ENCODE data around the gene FBXO34.
"Not testable (repeated sequence)": the region's sequence is repeated elsewhere in the genome, so short reads cannot be mapped to it uniquely, and the experiment has no call there.

FBXO34 gene

DNA sequence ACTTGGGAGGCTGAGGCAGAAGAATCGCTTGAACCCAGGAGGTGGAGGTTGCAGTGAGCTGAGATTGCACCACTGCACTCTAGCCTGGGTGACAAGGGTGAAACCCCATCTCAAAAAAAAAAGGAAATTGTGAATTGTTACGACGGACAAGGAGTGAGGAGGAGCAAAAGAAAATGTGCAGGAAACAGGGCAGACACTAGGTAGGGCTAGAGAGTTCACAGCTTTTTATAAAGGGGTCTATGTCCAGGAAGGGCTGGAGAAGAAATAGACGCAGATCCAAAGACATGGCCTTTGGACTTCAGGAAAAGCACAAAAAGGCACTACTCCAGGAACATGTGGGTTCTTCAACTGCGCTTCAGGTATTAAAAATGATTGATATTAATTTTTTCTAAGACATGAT, 106.0 kb downstream of the FBXO34 start:
- Histone ChIP-seq H3F3A (ENCODE audit: insufficient read depth) (no peaks in the 10 kb centered on the region), H3K79me2 (ENCODE audit: insufficient read depth, low read length) (no peaks in the 10 kb centered on the region), H3K27ac (ENCODE audit: low read depth, low read length) (no peak overlapping the region), H3K9ac (ENCODE audit: low read length) (no peak overlapping the region), H3K27me3 (ENCODE audit: low read length) (no peaks in the 10 kb centered on the region), H3K36me3 (ENCODE audit: low read length) (no peaks in the 10 kb centered on the region), H3K9me3 (ENCODE audit: insufficient read depth, low read length) (no peaks in the 10 kb centered on the region), H3K9me2 (replicated peaks; ENCODE audit: insufficient read depth, low read length) (no peaks in the 10 kb centered on the region), H4K20me1 (ENCODE audit: low read depth, low read length) (no peaks in the 10 kb centered on the region), H2AFZ (ENCODE audit: low read depth, low read length, severe bottlenecking) (no peak overlapping the region), H3K4me3 (ENCODE audit: insufficient read depth, low read length, poor library complexity, severe bottlenecking) (no peak overlapping the region), H3K4me2 (ENCODE audit: low read depth, low read length, poor library complexity, severe bottlenecking) (no peak overlapping the region)
- TF ChIP-seq EZH2phosphoT487 (conservative IDR thresholded peaks at IDR 0.05; ENCODE audit: low read length): no peak
- TF ChIP-seq, protein P1, sequence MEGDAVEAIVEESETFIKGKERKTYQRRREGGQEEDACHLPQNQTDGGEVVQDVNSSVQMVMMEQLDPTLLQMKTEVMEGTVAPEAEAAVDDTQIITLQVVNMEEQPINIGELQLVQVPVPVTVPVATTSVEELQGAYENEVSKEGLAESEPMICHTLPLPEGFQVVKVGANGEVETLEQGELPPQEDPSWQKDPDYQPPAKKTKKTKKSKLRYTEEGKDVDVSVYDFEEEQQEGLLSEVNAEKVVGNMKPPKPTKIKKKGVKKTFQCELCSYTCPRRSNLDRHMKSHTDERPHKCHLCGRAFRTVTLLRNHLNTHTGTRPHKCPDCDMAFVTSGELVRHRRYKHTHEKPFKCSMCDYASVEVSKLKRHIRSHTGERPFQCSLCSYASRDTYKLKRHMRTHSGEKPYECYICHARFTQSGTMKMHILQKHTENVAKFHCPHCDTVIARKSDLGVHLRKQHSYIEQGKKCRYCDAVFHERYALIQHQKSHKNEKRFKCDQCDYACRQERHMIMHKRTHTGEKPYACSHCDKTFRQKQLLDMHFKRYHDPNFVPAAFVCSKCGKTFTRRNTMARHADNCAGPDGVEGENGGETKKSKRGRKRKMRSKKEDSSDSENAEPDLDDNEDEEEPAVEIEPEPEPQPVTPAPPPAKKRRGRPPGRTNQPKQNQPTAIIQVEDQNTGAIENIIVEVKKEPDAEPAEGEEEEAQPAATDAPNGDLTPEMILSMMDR (IDR thresholded peaks at IDR 0.05; ENCODE audit: insufficient read depth, low read length, poor library complexity, severe bottlenecking): no peak

DNA sequence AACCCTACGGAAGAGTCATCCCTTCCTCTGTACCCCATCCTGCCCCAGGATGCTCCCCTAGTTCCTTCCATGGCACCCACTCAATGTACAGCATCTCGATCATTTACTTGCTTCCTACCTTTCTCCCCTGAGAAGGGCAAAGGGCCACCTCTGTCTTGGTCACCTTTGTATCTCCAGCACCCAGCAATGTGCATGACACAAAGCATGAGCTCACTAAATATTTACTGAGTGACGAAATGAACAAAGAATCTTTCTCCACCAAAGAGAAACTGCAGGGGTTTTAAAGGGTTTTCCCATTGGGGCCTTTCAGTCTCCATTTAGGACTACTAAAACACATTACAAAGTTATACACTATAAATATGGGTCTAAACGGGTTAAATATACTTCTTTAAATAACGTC, 109.8 kb downstream of the FBXO34 start:
- no peak overlapping the region for H3K4me3 ChIP-seq (ENCODE audit: insufficient read depth, low read length, poor library complexity, severe bottlenecking)
- H3K4me2 ChIP-seq (ENCODE audit: low read depth, low read length, poor library complexity, severe bottlenecking): no peak overlapping the region
- H3K9ac ChIP-seq (ENCODE audit: low read length): no peak overlapping the region
- TF ChIP-seq, protein P1 (IDR thresholded peaks at IDR 0.05; ENCODE audit: insufficient read depth, low read length, poor library complexity, severe bottlenecking): no peak
- H4K20me1 ChIP-seq (ENCODE audit: low read depth, low read length): no peaks in the 10 kb centered on the region
- no peaks in the 10 kb centered on the region for H3F3A ChIP-seq (ENCODE audit: insufficient read depth)
- no peaks in the 10 kb centered on the region for H3K9me3 ChIP-seq (ENCODE audit: insufficient read depth, low read length)
- no peak overlapping the region for H3K27ac ChIP-seq (ENCODE audit: low read depth, low read length)
- H3K27me3 ChIP-seq (ENCODE audit: low read length): no peaks in the 10 kb centered on the region
- H3K9me2 ChIP-seq (replicated peaks; ENCODE audit: insufficient read depth, low read length): no peaks in the 10 kb centered on the region
- H3K79me2 ChIP-seq (ENCODE audit: insufficient read depth, low read length): no peaks in the 10 kb centered on the region
- H3K36me3 ChIP-seq (ENCODE audit: low read length): no peaks in the 10 kb centered on the region
- H2AFZ ChIP-seq (ENCODE audit: low read depth, low read length, severe bottlenecking): no peak overlapping the region

GRCh38 chr14:55381561-55381960, 110.3 kb downstream of the FBXO34 start:
- Histone ChIP-seq H3K79me2 (ENCODE audit: insufficient read depth, low read length) (no peaks in the 10 kb centered on the region), H3K9me3 (ENCODE audit: insufficient read depth, low read length) (no peaks in the 10 kb centered on the region), H3K27ac (ENCODE audit: low read depth, low read length) (no peak overlapping the region), H3K27me3 (ENCODE audit: low read length) (no peaks in the 10 kb centered on the region), H3K36me3 (ENCODE audit: low read length) (no peaks in the 10 kb centered on the region), H3K4me2 (ENCODE audit: low read depth, low read length, poor library complexity, severe bottlenecking) (no peak overlapping the region), H3K9ac (ENCODE audit: low read length) (no peak overlapping the region), H3F3A (ENCODE audit: insufficient read depth) (no peaks in the 10 kb centered on the region), H3K9me2 (replicated peaks; ENCODE audit: insufficient read depth, low read length) (no peaks in the 10 kb centered on the region), H4K20me1 (ENCODE audit: low read depth, low read length) (no peaks in the 10 kb centered on the region), H3K4me3 (ENCODE audit: insufficient read depth, low read length, poor library complexity, severe bottlenecking) (no peak overlapping the region), H2AFZ (ENCODE audit: low read depth, low read length, severe bottlenecking) (no peak overlapping the region)
- no peak for TF ChIP-seq EZH2phosphoT487 (conservative IDR thresholded peaks at IDR 0.05; ENCODE audit: low read length)
- TF ChIP-seq, protein P1 (IDR thresholded peaks at IDR 0.05; ENCODE audit: insufficient read depth, low read length, poor library complexity, severe bottlenecking): no peak

DNA sequence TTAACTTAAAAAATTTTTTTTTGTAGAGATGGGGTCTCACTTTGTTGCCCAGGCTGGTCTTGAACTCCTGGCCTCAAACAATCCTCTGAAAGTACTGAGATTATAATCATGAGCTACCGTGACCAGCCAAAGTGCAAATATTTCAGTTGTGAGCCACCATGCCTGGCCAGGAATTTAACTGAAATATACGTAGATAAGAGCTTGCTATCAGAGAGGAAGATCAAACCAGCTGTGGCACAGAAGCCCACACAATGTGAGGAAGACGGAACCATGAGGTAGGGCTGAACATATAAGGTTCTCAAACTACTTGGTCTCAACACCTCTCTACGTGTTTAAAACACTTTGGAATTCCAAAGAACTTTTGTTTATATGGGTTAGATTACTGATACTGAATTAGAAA, 111.3 kb downstream of the FBXO34 start:
- Histone ChIP-seq H4K20me1 (ENCODE audit: low read depth, low read length) (no peaks in the 10 kb centered on the region), H3K9me2 (replicated peaks; ENCODE audit: insufficient read depth, low read length) (no peaks in the 10 kb centered on the region), H3K9me3 (ENCODE audit: insufficient read depth, low read length) (no peaks in the 10 kb centered on the region), H3K4me3 (ENCODE audit: insufficient read depth, low read length, poor library complexity, severe bottlenecking) (no peak overlapping the region), H3K36me3 (ENCODE audit: low read length) (no peaks in the 10 kb centered on the region), H3K27me3 (ENCODE audit: low read length) (no peaks in the 10 kb centered on the region), H3F3A (ENCODE audit: insufficient read depth) (no peaks in the 10 kb centered on the region), H2AFZ (ENCODE audit: low read depth, low read length, severe bottlenecking) (no peak overlapping the region), H3K4me2 (ENCODE audit: low read depth, low read length, poor library complexity, severe bottlenecking) (no peak overlapping the region), H3K27ac (ENCODE audit: low read depth, low read length) (no peak overlapping the region), H3K79me2 (ENCODE audit: insufficient read depth, low read length) (no peaks in the 10 kb centered on the region), H3K9ac (ENCODE audit: low read length) (no peak overlapping the region)
- TF ChIP-seq, protein P1 (IDR thresholded peaks at IDR 0.05; ENCODE audit: insufficient read depth, low read length, poor library complexity, severe bottlenecking): no peak
- TF ChIP-seq EZH2phosphoT487 (conservative IDR thresholded peaks at IDR 0.05; ENCODE audit: low read length): no peak

DNA sequence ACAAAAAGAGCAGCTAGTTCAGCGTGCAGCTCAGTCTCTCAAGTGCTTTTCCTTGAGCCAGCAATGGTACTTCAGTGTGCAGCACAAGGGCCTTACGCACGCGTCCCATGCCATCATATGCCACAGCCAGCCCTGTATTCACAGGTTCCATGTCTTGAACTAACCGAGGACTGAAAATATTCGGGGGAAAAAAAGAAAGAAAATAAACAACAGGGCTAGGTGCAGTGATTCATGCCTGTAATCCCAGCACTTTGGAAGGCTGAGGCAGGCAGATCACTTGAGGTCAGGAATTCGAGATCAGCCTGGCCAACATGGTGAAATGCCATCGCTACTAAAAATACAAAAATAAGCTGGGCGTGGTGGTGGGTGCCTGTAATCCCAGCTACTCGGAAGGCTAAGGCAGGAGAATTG, 111.8 kb downstream of the FBXO34 start:
- not testable (repeated sequence) for H3K9me3 ChIP-seq (ENCODE audit: insufficient read depth, low read length); H3K4me3 ChIP-seq (ENCODE audit: insufficient read depth, low read length, poor library complexity, severe bottlenecking); H3F3A ChIP-seq (ENCODE audit: insufficient read depth); H3K79me2 ChIP-seq (ENCODE audit: insufficient read depth, low read length); H3K9ac ChIP-seq (ENCODE audit: low read length); H3K27ac ChIP-seq (ENCODE audit: low read depth, low read length); H3K36me3 ChIP-seq (ENCODE audit: low read length); H2AFZ ChIP-seq (ENCODE audit: low read depth, low read length, severe bottlenecking); H3K4me2 ChIP-seq (ENCODE audit: low read depth, low read length, poor library complexity, severe bottlenecking); H3K9me2 ChIP-seq (replicated peaks; ENCODE audit: insufficient read depth, low read length); H3K27me3 ChIP-seq (ENCODE audit: low read length); H4K20me1 ChIP-seq (ENCODE audit: low read depth, low read length)
